DMS 273 (cell line): ENCODE data around the gene FABP3.
A peak's percentile ranks its signal among the peaks of the same experiment; 100 is the strongest.

ENCODE experiments used
- DNase-seq: peaks from one replicate; lab custom pipeline; 2025; ENCODE audit not compliant: unreplicated experiment; lab: John Stamatoyannopoulos, UW

FABP3 gene

DNA sequence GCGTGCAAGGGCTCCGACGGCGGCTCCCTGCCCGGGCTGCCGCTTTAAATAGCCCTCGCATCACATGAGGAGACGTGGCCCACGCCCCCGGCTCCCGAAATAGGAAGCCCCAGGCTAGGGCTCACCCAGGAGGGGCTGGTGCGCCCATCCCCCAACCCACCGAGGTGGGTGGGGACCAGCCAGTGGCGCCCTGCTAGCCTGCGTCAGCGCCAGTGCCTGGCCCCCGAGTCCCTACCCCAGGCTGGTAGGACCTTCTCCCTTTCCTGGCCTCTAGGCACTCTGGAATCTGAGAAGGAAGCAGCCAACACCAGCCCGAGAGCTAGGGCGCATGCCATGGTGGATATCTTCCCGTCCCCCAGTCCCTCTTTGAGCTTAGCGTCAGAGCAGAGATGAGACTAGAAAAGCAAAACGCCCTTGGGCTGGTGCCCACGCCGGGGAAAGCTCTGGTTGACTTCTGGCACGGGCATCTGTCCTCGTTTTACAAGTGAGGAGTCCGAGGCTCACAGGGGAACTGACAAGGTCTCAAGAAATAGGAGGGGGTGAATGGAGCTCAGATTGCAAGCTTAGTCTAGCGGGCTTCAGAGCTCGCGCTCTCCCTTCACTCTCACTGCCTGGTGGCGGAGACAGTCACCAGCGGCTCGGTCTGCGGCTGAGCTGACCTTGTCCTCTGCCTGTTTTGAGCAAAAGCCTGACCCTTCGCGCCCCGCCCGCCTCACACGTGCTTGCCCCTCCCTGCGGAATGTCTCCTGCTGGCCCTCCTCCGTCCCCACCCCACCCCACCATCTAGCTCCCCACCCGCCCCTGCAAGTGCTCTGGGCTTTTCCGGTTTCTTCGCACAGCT is at the start of gene FABP3:
Gene FABP3 (minus strand): TSS at position 21 of the 841 bp plus-strand sequence. CDS start 62 bp downstream, outside the sequence.
- peak; percentile 88 for DNase-seq

DNA sequence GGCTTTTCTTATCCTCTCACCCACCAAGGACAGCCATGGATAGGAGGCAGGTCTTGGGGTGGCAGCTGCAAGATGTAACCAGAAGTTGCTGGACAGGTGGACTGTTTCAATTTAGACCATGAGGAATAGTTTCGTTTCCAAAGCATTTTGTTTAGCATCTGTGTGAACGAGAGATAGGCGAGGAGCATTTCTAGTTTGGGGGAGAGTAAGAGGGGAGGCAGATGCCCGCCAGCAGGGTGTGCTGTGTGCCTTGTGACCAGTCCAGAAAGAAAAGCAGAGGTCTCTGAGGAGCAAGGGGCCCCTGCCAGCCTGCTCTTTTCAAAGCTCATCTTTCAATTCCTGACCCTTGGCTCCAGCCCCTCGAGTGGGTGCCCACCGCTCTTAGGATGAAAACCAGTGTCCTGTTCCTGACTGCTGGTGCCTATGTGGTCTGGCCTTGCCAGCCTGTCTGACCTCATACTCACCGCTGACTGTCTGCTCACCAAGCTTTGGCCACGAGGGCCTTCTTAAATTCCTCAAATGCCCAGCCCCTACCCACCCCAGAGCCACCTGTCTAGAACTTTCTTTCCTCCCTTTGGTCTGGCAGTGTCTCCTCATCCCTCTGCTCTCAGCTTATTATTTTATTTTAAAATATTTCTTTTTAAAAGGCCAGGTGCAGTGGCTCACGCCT is 48.6 kb upstream of the FABP3 start:
- DNase-seq: peak; percentile 71

DNA sequence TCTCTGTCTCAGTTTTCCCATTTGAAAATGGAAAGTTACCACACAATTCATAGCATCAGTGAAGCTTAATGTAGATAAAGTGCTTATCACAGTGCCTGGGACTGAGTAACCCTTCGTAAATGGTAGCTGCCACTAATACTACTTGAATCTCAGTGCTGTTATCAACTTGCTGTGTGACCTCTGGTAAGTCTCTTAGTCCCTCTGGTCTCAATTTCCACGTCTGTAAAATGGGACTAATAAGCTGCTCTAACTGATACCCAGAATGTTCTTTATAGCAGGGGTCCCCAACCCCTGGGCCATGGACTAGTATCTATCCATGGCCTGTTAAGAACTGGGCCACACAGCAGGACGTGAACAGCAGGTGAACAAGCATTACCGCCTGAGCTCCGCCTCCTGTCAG is 47.8 kb upstream of the FABP3 start:
- no peak for DNase-seq

DNA sequence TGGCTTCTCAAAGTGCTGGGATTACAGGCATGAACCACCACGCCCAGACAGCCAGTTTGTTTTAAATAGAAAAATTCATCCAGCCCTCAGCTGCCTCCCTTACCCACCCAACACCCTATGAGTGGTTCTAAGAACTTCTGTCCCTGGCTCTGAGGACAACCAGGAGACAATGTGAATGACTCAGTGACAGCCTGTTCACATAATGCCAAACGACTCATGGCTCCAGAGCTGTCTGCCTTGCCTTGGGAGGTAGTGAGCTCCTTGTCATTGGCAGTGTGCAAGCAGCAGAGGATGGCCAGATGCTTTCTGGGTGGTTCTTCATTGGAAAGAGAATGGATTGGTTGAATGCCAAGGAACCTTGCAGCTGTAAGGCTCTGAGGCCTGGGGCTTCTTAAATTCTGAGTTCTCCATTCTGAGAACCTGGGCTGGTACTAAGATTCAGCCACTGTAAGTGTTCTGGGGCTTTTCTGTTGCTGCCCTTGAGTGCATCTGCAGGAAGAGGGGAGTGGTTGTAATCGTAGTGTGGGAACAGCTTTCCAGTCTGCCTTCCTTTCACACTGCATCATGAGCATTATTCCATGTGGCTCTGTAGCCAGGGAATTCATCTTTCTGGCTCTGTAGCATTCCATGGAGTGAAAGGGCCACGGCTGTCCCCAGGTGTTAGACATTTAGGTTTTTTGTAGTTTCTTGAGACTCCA is 45.9 kb upstream of the FABP3 start:
- DNase-seq: no peak

DNA sequence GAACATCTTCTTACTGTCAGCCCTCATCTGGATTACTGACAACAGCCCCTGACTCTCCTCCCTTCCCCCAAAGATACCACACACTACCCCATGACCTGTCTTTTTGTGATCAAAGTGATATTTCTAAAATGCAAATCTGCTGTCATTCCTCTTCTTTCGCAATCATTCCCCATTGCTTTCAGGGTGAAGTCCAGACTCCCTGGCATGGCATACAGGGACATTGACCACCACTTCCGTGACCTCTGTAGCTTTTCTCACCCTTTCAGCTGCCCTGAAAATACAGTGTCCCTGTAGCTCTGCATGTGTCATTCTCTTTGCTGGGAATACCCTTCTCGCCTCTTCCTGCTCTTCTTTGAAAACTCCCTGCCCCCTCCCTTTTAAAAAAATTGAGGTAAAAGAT is 44.3 kb upstream of the FABP3 start:
- no peak for DNase-seq

DNA sequence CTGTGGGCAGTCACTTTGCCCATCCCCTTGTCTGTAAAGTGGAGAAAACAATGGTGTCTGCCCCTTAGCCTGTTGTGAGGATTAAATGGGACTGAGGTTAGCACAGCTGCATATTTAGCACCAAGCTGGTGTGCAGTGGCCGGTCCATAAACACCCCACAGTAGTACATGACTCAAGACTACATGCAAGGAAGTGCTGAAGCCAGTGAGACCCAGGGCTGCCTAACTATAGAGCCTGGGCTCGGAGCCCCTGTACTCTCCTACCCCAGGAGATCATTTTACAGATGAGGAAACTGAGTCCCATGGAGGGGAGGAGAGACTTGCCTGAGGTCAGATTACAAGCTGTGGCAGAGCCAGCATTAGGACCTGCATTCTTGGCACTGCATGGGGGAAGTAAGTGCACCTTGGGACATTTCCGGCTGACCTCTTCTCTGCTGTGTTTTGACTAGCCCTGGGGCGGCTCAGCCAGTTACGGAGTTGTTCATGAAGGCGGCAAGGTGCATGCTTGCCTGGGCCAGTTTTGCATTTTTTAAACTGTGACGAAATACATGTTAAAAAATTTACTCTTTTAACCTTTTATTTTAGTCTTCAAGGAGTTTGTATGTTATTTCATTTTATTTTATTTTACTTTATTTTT is 43.3 kb upstream of the FABP3 start:
- DNase-seq: no peak

DNA sequence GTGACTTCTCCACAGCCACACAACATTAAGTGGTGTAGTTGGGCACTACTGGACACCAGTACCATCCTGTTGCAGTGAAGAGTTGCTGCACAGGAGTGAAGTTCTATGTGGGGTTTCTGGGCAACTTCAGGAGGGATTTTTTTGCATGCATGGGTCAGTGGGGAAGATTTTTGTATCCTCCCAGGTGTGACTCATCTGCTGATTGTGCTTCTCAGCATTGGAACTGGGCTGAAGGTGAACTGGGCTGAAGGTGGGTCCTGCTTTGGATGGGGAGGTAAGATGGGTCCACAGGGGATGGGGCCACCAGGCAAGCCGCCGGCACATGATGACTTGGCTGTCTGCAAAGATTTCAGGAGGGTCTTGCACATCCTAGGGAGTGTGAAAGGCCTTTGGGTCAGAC is 42.8 kb upstream of the FABP3 start:
- no peak for DNase-seq

DNA sequence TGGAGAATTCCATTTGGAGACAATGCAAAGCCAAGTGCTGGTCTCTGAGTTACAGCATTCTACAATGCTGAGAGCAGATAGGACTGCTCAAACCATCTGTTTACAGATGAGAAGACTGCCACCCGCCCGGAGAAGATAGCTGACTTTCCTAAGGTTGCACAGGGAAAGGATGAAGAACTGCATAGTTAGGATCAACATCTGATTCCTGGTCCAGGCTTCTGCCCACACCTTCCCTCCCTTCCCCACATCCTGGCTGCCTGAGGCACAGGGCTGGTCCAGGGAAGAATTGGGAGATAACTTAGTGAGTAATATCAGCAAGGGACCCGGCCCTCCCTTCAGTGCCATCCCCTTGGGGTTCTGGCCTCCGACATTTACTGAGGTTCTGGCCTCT is 42.1 kb upstream of the FABP3 start:
- DNase-seq: no peak

DNA sequence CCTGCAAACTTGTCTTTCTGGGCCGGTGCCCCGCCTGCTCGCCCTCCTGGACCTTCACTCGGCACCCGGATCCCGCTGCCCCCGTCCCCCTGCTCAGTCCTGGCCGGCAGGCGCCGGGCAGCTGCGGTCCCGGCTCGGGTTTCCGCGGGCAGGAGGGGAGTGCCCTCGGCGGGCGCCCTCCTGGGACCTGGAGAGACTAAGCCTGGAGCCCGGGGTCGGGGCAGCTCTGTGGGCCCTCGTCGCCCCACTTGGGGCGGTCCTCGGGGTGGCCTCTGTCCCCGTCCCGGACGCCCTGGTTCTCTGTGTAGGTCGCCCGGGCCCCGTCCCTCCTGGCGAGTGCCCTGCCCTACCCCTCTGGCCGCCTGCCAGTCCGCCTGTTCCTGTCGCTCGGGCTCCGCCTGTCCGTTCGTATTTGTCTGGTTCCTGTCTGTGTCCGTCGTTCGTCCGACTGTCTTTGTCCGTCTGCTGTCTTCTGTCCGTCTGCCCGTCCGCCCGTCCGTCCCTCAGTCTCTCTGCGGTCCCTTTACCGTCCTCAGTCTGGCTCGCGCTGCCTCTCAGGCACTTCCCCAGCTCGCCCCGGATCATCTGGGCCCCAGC is 40.6 kb upstream of the FABP3 start:
- peak; percentile 79 for DNase-seq

DNA sequence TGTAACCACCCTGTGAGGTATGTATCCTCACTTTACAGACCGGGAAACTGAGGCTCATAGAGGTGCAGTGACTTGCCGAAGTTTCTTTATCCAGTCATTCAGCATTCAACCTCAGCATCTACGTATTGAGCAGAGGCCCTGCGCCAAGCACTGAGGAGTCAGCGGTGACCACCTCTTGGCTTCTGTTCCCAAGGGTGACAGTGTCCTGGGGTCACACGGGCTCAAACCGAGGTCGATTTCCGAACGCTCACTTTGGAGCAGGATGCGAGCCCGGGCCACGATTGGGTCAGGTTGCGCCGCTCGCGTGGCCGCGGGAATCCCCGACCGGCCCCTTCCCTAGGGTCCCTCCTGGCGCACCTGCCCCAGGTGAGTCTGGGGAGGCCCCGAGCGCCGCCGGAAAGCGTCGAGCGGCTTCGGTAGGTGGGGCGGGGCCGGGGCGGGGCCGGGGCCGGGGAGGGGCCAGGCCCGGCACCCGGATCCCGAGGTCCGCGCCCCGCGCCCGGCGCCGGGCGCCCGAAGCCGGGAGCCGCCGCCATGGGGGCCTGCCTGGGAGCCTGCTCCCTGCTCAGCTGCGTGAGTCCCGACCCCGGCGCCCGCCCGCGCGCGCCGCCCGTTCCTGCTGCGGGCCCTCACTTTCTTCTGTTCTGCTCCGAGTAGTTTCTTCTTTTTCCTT is 40.0 kb upstream of the FABP3 start, which contains the start of gene SERINC2:
Gene SERINC2 (plus strand): TSS at position 482 of the 673 bp plus-strand sequence. CDS start 53 bp downstream, at position 535.
- peak; percentile 68 for DNase-seq

DNA sequence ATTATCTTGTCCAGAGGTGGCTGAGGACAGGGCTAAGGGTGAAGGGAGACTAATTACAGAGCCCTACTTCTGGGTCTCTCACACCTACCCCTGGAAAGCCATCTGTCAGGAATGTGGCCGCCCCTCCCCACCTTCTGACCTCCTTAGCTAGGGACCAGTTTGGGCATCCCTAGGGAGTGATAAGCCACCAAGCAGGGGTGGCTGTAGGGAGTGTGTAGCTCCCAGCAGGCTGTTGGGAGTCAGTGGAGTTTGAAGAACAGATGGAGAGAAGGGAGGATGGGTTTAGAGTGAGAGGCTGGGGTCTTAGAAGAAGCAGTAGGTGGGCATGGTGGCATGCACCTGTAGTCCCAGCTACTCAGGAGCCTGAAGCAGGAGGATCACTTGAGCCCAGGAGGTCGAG is 39.3 kb upstream of the FABP3 start:
- no peak for DNase-seq

DNA sequence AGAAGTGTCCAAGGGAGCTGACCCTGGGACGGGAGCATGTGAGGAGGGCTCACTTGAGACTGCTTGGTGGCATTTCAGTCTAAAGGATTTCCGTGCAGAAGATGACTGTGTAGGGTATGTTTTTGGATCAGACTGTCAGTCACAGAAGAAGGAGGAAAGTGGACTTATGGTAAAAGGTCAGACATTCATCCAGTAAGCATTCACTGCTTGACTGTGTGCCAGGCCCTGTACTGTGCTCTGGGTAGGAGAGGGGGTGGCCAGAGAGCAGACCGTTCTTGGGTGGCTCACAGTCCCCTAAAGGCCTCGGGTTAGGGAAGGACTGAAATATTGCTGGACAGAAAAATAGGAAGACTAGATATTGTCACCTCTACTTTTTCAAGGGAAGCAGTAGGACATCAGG is 38.0 kb upstream of the FABP3 start:
- no peak for DNase-seq

DNA sequence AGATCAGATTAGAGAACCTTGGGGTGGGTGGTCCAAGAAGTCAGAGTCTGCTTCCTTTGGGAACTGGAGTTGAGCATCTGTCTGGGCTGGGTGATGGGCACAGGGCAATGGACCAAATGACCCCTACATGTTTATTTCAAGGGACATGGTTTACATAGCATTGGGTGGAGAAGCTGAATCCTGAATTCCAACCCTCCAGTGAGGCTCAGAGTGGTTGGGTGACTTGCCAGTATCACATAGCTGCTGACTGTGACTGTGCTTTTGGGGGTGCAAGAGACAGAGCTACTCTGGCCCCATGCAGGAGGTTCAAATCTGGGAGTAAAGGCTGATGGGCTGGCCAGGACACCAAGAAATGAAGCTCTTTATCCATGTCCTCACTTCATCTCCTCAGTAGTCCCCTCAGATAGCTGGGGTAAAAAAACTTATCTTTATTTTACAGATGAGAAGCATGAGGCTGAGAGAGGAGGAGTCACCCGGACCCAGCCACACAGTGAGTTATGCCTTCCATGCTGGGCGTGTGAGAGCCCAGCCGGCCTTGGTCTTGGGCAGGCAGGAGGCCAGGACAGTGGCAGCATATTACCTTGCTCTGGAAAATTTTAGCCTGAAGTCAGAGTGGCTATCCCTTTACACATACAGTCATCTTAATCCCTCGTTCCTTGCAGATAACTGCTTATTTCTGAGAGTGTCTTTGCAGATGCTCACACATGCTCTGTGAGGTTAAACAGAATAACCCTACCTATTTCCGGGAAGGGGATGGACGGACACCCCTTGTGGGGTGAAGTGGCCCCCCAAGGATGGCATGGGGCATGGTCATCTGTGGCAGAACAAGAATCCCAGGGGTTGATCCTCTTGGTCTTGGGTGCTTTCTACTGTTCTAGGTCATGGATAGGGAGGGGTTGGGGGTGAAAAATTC is 37.3 kb upstream of the FABP3 start:
- no peak for DNase-seq

DNA sequence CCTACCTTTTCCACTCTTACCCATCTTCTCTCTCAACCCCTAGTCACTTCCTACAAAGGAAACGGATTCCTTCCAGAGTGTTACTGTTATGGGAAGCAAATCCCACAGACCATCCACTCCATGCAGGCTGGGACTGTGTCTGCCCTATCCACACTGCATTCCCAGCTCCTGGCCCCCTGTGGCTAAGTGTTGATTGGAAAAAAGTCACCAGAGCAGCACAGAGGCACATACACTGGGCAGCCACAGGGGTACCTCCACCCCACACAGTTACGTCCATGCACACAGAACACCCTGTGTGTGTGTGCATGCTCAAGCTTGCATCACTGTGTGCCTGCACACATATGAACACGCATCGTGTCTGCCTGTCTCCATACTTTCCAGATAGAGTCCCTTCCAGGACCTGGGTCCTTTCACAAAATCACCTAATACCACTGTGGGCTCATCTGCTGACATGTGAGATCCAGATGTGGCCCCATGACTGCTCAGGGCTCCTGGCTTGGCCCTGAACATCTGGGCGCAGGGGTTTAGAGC is 36.0 kb upstream of the FABP3 start:
- no peak for DNase-seq

DNA sequence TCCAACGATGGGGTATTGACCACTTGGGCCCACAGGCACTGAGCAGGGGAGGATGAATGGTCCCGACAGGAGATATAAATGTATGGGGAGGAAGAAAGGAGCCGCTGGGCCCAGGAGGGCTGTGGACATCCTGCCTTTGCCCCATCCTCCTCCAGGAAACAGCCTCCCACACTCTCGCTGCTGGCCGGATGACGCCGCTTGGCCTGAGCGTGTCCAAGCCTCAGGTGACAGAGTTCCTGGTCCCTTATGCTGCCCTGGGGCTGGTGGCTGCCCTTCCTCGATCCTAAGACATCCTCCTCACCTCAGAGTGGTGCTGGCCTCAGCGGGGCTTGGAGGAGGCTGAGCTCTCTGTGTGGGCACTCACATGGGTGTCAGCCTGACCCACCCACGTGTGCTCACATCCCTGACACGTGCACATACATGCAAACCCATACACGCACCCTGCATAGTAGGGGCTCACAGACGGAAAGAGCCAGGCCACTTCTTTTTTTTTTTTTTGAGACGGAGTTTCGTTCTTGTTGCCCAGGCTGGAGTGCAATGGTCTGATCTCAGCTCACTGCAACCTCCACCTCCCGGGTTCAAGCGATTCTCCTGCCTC is 34.3 kb upstream of the FABP3 start:
- no peak for DNase-seq

DNA sequence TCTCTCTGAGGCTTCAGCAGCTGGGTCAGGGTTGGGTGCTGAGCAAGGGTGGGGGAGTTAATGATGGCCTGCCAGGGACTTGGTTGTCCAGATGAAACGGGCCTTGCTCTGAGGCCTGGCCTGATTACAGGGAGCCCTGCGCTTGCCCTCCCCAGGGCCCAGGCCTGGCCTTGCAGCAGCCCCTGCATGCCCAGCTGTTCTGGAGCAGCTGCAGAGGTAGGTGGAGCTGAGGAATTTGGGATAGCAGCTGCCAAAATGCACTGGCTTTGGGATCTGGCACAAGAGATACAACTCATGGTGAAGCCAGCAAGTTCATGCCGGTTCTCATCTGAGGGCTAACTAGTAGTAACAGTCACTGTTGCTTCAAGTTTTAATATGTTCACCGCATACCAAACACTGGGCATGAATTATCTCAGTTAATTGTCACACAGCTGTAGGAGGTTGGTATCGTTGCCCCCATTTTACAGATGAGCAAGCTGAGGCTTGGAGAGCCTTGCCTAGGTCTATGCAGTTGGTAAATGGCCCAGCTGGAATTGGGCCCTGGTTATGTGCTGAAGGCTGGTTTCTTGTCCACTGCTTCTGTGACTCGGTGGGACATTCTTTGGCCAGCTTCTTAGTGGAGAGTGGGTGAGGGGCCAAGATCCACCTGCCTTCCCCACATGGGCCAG is 32.8 kb upstream of the FABP3 start:
- DNase-seq: no peak

DNA sequence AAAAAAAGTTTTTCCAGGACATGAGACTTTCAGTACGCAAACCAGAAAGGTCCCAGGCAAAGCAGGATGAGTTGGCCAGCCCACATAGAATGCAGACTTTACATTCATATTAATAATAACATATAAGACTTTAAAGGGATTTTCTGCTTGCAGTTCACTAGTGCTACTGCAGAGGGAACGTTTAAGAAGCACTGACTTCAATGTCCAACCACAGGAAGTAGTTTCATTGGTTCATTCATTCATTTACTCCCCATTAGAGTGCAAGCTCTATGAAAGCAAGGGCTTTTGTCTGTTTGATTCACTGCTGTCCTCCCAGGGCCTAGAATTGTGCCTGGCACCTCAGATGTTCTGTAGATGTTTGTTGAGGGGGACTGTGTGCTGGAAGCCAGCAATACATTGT is 28.4 kb upstream of the FABP3 start:
- DNase-seq: no peak

DNA sequence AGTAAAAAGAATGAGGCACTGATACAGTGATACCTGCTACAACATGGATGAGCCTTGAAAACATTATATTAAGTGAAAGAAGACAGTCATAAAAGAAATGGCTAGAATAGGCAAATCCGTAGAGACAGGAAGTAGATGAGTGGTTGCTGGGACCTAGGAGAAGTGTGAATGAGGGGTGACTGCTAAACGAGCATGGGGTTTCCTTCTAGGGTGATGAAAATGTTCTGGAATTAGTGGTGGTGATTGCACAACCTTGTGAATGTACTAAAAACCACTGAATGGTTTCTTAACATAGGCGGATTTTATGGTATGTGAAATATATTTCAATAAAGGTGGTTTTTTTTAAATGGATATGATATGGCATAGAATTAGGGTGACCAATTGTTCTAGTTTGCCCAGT is 27.5 kb upstream of the FABP3 start:
- no peak for DNase-seq
